ENCODE measurements around the gene GMDS.

The GMDS gene

DNA sequence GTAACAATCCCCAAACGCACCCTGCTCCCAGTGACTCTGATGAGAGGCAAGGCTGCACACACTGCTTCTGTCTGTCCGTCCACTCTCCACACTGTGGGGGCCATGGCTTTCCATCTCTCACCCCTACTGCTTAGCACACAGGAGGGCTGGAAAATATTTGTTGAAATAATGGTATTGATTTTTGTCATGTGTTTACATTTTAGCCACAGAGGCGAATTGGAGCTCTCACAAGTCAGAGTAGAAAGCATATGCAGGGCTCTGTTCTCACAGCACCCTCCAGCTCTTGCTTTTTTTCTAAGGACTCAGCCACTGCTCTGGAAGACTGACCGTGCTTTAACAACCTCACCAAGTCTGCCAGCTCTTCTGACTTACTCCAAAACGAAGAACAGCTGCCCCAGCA is 273.8 kb downstream of the GMDS start:
- DNase-seq = no peak

DNA sequence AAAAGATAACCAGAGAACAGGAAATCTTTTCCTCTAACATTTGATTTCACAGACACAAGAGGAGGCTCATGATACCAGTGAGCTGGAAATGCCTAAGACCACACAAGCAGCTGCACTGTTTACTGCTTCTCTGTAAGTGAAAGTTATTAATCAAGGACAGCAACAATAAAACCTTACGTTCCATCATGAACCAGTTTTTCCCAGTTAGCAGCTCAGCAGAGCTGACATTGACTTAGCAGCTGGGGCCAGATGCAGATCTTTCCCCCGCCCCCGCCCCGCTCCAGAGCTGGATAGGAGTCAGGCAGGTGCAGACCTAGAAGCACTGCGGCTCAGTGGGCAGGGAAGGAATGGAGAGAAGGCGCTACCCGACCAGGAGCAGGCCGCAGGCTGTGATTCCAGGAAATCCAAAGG is 275.2 kb downstream of the GMDS start:
- no peak for DNase-seq

DNA sequence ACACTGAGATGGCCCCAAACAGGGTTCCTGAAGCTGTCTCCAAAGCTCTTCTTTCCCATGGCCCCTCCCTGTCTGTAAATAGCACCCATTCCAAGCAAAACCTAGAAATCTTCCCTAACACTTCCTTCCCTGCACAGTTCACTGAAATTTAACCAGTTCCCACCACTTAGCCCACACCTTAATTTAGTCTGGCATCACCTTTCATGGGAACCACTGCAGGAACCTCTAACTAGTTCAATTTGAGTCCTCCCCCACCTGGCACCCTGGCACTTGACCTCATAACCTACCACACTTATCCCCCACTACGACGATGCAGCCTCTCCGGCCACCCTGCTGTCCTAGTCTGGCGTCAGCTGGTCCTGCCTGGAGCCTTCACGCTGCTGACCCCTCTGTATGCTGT is 278.7 kb downstream of the GMDS start:
- no peak for DNase-seq

GRCh38 chr6:1965596-1966224 is 279.7 kb downstream of the GMDS start:
- DNase-seq = no peak

- no peak for DNase-seq
Observed at GRCh38 chr6:1963596-1963995, 281.8 kb downstream of the GMDS start.

- no peak for DNase-seq
Observed at GRCh38 chr6:1962201-1962600, 283.2 kb downstream of the GMDS start.

- no peak for DNase-seq
Observed at GRCh38 chr6:1960486-1961142, 284.8 kb downstream of the GMDS start.

DNA sequence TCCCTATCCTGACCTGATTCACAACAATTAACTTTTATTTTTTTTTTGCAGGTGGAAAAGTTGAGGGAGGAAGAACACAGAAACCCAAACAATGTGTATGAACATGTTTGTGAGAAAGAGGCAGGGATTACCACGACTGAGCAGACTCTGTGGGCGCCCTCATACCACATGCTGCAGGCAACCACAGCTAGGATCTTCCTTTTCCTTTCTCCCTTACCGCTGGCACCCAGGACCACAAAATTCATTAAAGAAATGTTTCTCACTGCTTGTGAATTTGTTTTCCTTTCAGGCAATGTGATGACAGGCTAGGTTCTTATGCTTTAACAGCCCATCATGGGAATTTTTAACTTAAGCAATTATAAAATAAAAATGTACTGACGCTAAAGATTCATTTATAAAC is 287.1 kb downstream of the GMDS start:
- no peak for DNase-seq

- DNase-seq = no peak
Observed at GRCh38 chr6:1957746-1958145, 287.7 kb downstream of the GMDS start.

DNA sequence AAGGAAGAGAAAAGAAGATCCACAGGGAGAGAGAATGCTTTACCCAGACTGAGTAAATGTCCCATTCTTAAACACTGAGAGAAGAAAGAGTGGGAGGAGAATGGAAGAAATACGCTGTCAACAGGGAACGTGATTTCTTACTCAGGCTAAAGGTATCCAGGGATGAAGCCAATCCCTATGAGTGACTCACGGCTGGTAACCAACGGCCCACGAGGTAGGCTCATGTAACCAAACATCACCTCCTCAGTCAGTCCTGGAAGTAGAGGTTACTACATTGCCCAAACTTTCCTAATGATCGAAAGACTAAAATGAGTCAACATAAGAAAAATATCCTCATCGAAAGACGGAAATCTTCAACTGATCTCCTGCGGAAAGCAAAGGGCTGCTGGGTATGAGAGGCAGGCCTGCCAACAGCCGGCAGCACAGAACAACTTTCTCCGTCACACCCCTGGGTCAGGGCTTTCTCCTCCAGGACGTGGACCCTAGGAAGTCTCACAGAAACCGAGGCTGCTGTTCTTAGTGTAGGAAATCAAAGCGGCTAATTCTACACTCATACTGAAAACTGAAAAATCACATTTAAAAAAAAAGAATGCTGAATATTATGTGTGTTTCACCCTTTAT is 292.6 kb downstream of the GMDS start:
- no peak for DNase-seq

GRCh38 chr6:1950631-1951030 is 294.8 kb downstream of the GMDS start:
- no peak for DNase-seq

DNA sequence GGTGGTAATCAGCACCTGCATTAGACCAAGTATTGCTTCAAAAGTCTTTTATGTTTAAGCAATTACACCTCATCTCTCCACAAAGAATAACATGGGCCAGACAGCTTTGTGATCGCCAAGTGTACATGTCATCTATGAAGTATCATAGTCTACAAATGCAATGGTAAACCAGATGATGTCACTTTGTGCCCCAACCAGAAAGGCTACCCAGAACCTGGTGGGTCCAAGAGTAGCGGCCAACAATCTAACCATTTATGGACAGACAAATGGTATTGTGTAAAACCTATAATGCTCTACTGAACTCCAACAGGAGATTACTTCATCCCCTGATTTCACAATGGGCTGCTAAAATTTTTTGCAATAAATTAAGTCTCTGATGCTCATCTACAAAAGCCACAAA is 295.9 kb downstream of the GMDS start:
- DNase-seq = no peak

DNA sequence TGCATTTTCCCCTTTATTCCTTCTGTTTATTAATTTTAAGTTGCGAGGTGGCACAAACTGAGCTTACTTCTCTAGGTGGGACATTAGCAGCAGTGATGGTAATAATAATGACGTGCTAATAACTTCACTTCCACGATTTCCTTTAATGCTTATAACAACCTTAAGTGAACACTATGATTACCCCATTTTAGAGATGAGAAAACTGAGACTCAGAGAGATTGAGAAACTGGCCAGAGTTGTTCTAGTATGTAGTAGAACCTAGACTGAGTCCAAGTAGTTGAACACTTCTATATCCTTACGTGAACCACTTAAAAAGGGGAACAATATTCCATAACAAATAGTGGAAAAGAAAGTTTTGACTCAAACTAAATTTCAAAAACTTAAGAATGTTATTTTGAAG is 297.5 kb downstream of the GMDS start:
- DNase-seq = no peak

DNA sequence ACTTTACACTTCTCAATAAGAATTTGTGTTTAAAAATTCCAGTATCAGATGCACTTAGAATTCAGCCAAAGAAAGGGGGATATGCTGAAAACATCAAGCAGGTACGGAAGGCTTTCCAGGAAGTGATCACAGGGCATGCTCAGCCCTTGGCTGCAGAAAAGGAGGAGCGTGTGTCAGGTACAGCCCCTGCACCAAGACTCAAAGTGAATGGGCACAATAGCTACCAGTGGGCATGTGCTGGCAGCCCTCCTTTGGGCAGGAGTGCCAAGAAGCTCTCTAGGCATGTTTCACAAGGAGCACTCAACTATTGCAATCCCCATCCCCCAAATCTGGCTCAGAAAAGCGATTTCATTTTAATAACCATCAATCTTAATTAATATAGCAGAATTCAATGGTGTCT is 298.8 kb downstream of the GMDS start:
- DNase-seq = no peak

DNA sequence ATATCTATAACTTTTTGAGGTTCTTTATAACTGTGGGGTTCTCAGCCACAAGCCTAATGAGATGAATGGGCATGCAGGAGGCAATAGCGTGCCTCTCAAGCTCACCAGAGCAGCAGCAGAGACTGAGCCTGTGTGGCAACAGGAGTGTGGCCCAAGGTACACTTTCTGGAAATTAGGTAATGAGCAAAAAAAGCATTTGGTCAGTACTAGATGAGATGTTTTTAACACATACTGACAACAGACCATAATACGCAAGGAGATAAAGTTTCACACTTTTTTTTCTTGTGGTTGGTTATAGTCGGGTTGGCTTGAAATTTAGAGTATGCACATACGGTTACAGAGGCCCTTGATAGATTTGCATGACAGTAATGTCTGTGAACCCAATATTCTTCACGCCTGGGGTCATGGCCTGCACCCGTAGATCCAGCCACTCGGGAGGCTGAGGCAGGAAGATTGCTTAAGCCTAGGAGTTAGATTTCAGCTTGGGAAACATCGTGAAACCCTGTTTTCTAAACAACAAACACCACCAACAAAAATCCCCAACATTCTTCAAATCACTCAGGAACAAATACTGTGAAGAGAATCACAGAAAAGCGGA is 300.1 kb downstream of the GMDS start:
- DNase-seq = no peak

DNA sequence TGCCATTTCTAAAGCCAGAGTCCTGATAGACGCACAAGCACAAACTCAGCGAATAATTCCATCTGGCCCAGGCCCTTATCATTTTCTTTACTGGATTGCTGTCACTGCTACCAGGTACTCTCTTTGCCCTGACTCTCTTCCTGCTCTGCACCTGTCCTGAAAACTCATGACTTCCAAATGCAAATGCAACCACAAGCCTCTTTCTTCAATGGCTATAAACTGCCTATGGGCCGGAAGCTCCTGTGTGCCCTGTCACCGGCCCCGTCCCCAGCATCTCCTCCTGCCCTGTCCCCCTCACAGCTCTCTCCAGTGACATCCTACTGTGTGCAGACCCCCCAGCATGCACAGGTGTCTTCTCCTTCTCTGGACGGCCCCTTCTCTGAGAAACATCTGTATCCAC is 302.6 kb downstream of the GMDS start:
- no peak for DNase-seq

DNA sequence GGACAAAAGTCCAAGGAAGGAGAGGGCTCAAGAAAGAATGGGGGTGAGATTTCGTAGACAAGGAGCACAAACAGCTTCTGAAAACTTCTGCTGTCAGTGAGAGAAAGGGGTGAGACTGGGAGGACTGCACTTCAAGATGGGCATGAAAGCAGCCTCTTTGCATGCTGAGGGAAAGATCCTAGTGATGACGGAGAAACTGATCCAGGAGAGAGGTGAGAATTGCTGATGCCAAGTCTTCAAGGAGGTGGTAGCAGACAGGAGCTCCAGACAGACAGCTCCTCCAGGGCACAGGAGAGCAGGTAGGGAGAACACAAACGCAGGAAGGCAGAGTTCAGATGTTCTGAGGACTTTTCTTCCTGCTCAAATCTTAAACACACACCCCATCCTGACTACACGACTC is 303.9 kb downstream of the GMDS start:
- no peak for DNase-seq

- DNase-seq = no peak
Observed at GRCh38 chr6:1940381-1940780, 305.0 kb downstream of the GMDS start.

DNA sequence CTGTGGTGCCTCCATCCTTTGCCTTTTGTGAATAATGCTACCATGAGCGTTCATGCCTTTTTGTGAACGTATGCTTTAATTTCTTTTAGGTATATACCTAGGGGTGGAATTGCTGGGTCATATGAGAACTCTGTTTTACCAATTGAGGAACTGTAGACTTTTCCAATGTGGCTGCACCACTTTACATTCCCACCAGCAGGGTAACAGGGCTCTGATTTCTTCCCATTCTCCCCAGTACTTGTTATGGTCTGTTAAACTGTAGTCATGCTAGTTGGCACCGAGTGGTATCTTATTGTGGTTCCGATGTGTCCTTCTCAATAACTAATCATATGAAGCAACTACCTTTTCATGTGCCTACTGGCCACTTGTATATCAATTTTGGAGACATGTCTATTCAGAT is 312.1 kb downstream of the GMDS start:
- DNase-seq = no peak

GRCh38 chr6:1931817-1932216 is 313.6 kb downstream of the GMDS start:
- DNase-seq = no peak

- no peak for DNase-seq
Observed at GRCh38 chr6:1930356-1930755, 315.0 kb downstream of the GMDS start.

DNA sequence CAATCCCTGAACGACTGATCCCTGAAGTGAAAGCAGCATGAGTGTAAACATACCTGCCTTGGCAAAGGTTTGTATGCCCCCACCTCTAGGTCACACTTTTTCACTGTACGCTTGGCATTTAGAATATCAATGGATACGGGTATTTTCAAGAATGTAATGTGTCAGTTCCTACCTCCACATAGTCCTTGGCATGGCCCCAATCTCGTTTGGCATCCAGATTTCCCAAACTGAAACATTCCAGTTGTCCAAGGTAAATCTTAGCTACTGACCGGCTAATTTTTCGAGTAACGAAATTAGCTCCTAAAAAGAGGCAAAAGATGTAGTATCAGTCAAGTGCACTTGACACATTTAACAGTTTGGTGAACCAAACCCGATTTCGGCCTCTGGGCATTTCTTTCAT is 315.5 kb downstream of the GMDS start:
- DNase-seq = no peak

GRCh38 chr6:1925743-1926430 is 319.5 kb downstream of the GMDS start:
- no peak for DNase-seq

DNA sequence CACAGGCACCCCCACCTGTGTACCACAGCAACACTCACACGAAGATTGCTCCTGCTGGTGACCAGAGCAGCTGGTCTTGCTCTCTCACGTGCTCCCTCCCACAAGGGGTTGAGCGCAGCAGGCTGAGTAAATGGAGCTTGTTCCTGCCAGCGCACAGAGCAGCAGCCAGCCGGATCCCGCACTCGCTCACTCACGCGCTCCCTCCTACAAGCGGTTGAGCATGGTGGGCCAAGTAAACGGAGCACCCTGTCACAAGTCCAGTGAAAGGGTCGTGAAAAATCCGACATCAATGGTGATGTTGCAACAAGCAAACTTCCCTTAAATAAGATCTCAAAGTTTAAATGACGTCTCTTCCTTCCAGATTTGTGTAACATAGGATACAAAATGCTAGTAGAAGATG is 322.0 kb downstream of the GMDS start:
- no peak for DNase-seq
